H9 (cell line): ENCODE results near the gene DELE1. TPM values are rescaled to one million over a fixed set of nuclear protein-coding genes. Genes with fewer than 3 reads are reported as not detected.

Experiments
- DNase-seq: peaks from one replicate; pipeline ENCODE4 v3.0.0-alpha.2; 2017
- H2AFZ ChIP-seq: one replicate; pipeline ENCODE4 v1.6.1; 2013; ENCODE audit warnings: mild to moderate bottlenecking, low read length, control low read depth, moderate library complexity
- H2AK5ac ChIP-seq: 2 replicates; pipeline ENCODE4 v1.6.1; 2013; ENCODE audit warnings: low read length, control low read depth, mixed read lengths; ENCODE audit not compliant: insufficient read length
- H2BK120ac ChIP-seq: one replicate; pipeline ENCODE4 v1.6.1; 2013; ENCODE audit warnings: low read depth, mild to moderate bottlenecking, low read length, control low read depth, inconsistent platforms; ENCODE audit not compliant: poor library complexity, severe bottlenecking
- H2BK12ac ChIP-seq: 2 replicates; pipeline ENCODE4 v1.6.1; 2013; ENCODE audit warnings: low read length, control low read depth, mixed read lengths, low read depth; ENCODE audit not compliant: insufficient read length
- H2BK15ac ChIP-seq: 2 replicates; pipeline ENCODE4 v1.6.1; 2013; ENCODE audit warnings: low read depth, low read length, control low read depth
- H2BK20ac ChIP-seq: one replicate; pipeline ENCODE4 v1.6.1; 2013; ENCODE audit warnings: low read depth, mild to moderate bottlenecking, low read length, control low read depth, inconsistent platforms; ENCODE audit not compliant: poor library complexity, severe bottlenecking
- H2BK5ac ChIP-seq: 2 replicates; pipeline ENCODE4 v1.6.1; 2013; ENCODE audit warnings: low read length, control low read depth, mixed read lengths; ENCODE audit not compliant: insufficient read length
- H3K14ac ChIP-seq: 2 replicates; pipeline ENCODE4 v1.6.1; 2013; ENCODE audit warnings: low read length, control low read depth; ENCODE audit not compliant: insufficient read depth
- H3K18ac ChIP-seq: 2 replicates; pipeline ENCODE4 v1.6.1; 2013; ENCODE audit warnings: low read depth, mild to moderate bottlenecking, mixed read lengths, low read length, control low read depth; ENCODE audit not compliant: insufficient read length
- H3K23ac ChIP-seq: 2 replicates; pipeline ENCODE4 v1.6.1; 2013; ENCODE audit warnings: low read length, control low read depth, mixed read lengths, low read depth; ENCODE audit not compliant: insufficient read length
- H3K23me2 ChIP-seq: 2 replicates; pipeline ENCODE4 v1.6.1; 2013; ENCODE audit warnings: low read depth, mild to moderate bottlenecking, mixed read lengths, low read length, control low read depth; ENCODE audit not compliant: insufficient read length, poor library complexity, severe bottlenecking
- H3K27ac ChIP-seq: 2 replicates; pipeline ENCODE4 v1.5.1; 2013; ENCODE audit warnings: low read length, control low read depth, mixed read lengths, low read depth; ENCODE audit not compliant: insufficient read length
- H3K27me3 ChIP-seq: 2 replicates; pipeline ENCODE4 v1.6.1; 2013; ENCODE audit warnings: low read length, control low read depth, inconsistent platforms; ENCODE audit not compliant: insufficient read depth
- H3K4ac ChIP-seq: 2 replicates; pipeline ENCODE4 v1.6.1; 2013; ENCODE audit warnings: low read depth, mild to moderate bottlenecking, control low read depth, inconsistent platforms, low read length, moderate library complexity
- H3K4me1 ChIP-seq: 2 replicates; pipeline ENCODE4 v1.6.1; 2013; ENCODE audit warnings: low read length, control low read depth, inconsistent platforms; ENCODE audit not compliant: insufficient read depth
- H3K4me2 ChIP-seq: 2 replicates; pipeline ENCODE4 v1.6.1; 2013; ENCODE audit warnings: low read length, control low read depth, mixed read lengths; ENCODE audit not compliant: insufficient read length, insufficient read depth
- H3K56ac ChIP-seq: 2 replicates; pipeline ENCODE4 v1.6.1; 2013; ENCODE audit warnings: low read depth, mild to moderate bottlenecking, mixed read lengths, low read length, control low read depth; ENCODE audit not compliant: insufficient read length
- H3K79me1 ChIP-seq: 2 replicates; pipeline ENCODE4 v1.6.1; 2013; ENCODE audit warnings: low read depth, mild to moderate bottlenecking, moderate library complexity, low read length, control low read depth, inconsistent platforms; ENCODE audit not compliant: insufficient read depth, poor library complexity, severe bottlenecking
- H3K79me2 ChIP-seq: 2 replicates; pipeline ENCODE4 v1.6.1; 2013; ENCODE audit warnings: low read length, control low read depth, inconsistent platforms; ENCODE audit not compliant: insufficient read depth
- H3K9ac ChIP-seq: 2 replicates; pipeline ENCODE4 v1.6.1; 2013; ENCODE audit warnings: low read length, control low read depth, mixed read lengths; ENCODE audit not compliant: insufficient read length; ENCODE audit errors: extremely low read depth
- H3K9me3 ChIP-seq: one replicate; pipeline ENCODE4 v1.6.1; 2013; ENCODE audit warnings: low read depth, low read length, inconsistent platforms; ENCODE audit not compliant: control insufficient read depth
- H3T11ph ChIP-seq: one replicate; pipeline ENCODE4 v1.6.1; 2013; ENCODE audit warnings: mild to moderate bottlenecking, low read length, control low read depth, inconsistent platforms
- H4K20me1 ChIP-seq: one replicate; pipeline ENCODE4 v1.6.1; 2013; ENCODE audit not compliant: control insufficient read depth, insufficient read length, insufficient read depth
- H4K5ac ChIP-seq: 2 replicates; pipeline ENCODE4 v1.6.1; 2013; ENCODE audit warnings: low read depth, mild to moderate bottlenecking, mixed read lengths, low read length, control low read depth; ENCODE audit not compliant: insufficient read length
- H4K8ac ChIP-seq: replicated peaks from 2 replicates; pipeline ENCODE4 v1.6.1; 2013; ENCODE audit warnings: low read length, control low read depth, mixed read lengths, low read depth; ENCODE audit not compliant: insufficient read length
- H4K91ac ChIP-seq: 2 replicates; pipeline ENCODE4 v1.6.1; 2013; ENCODE audit warnings: low read depth, mild to moderate bottlenecking, moderate library complexity, mixed read lengths, low read length, control low read depth; ENCODE audit not compliant: insufficient read length
- H3K27ac Mint-ChIP-seq, 3 experiments: 2 replicates in 2 of 3; 3 replicates in 1 of 3; pipeline ENCODE4 v1.8.0; 2020 to 2021; ENCODE audit warnings: mixed read lengths in 3 of 3, mild to moderate bottlenecking in 1 of 3, moderate library complexity in 1 of 3
- H3K27me3 Mint-ChIP-seq: 2 replicates; pipeline ENCODE4 v1.8.0; 2021; ENCODE audit warnings: low read depth, mild to moderate bottlenecking, moderate library complexity, mixed read lengths
- H3K36me3 Mint-ChIP-seq, 3 experiments: 2 replicates in 2 of 3; 3 replicates in 1 of 3; pipeline ENCODE4 v1.8.0; 2020 to 2021; ENCODE audit warnings: low read depth in 3 of 3, mixed read lengths in 3 of 3; ENCODE audit not compliant: insufficient read depth in 1 of 3
- H3K4me1 Mint-ChIP-seq, 2 experiments: 2 replicates each; pipeline ENCODE4 v1.8.0; 2020; ENCODE audit warnings: mixed read lengths in 2 of 2
- H3K4me3 Mint-ChIP-seq, 2 experiments: 2 replicates in 1 of 2; 3 replicates in 1 of 2; pipeline ENCODE4 v1.8.0; 2020 to 2021; ENCODE audit warnings: mild to moderate bottlenecking in 2 of 2, mixed read lengths in 2 of 2, moderate library complexity in 1 of 2
- H3K9me3 Mint-ChIP-seq, 2 experiments: 2 replicates in 1 of 2; 3 replicates in 1 of 2; pipeline ENCODE4 v1.8.0; 2020; ENCODE audit warnings: mild to moderate bottlenecking in 2 of 2, mixed read lengths in 2 of 2, moderate library complexity in 1 of 2
- CTCF ChIP-seq: fragments of 200-600 bp; sonication (generic); conservative IDR thresholded peaks from 3 replicates; pipeline ENCODE4 v1.8.0; 2021; ENCODE audit warnings: antibody characterized with exemption, mild to moderate bottlenecking
- WGBS: extraction: QIAGEN DNeasy Blood & Tissue Kit; methylation state at CpG from one replicate; pipeline ENCODE4 v1.1.7; 2013; ENCODE audit warnings: missing lambda C conversion rate, low lambda C conversion rate, mixed read lengths; ENCODE audit not compliant: insufficient read length; ENCODE audit errors: extremely low coverage; 5-methylcytosine and 5-hydroxymethylcytosine counted together
- total RNA-seq: library from RNA; stranded (reverse); gene quantifications from 2 replicates; pipeline ENCODE4 v1.2.1, GENCODE V29; 2021

DELE1 gene
- total RNA-seq, 1 experiment from 2014 or later: 75.3 TPM

GRCh38 chr5:141940695-141941271 lies 17.1 kb downstream of the DELE1 start:
- Histone ChIP-seq H2BK12ac (no peak overlapping the region), H4K91ac (no peak overlapping the region), H3K79me2 (no peaks in the 10 kb centered on the region), H3K14ac (no peak overlapping the region; the same call in 1 of the 2 replicates), H3K9me3 (no peaks in the 10 kb centered on the region), H4K5ac (no peak overlapping the region), H4K8ac (no peak overlapping the region), H3K56ac (no peak overlapping the region), H3K9ac (no peak overlapping the region), H3K4me1 (no peaks in the 10 kb centered on the region), H3K23ac (no peak overlapping the region), H3K4me2 (no peak overlapping the region), H2AFZ (no peak overlapping the region), H2AK5ac (no peak overlapping the region), H3K23me2 (no peaks in the 10 kb centered on the region), H3K27me3 (no peaks in the 10 kb centered on the region), H2BK5ac (no peak overlapping the region), H2BK20ac (no peak overlapping the region), H3K27ac (no peak overlapping the region), H3T11ph (no peak overlapping the region), H3K18ac (no peak overlapping the region), H2BK120ac (no peak overlapping the region), H3K4ac (no peak overlapping the region), H2BK15ac (no peak overlapping the region), H4K20me1 (peaks cover 2% of the 10 kb centered on the region), H3K79me1 (no peaks in the 10 kb centered on the region)
- H3K27me3 Mint-ChIP-seq: peaks cover 9% of the 10 kb centered on the region
- no CpG with 5 or more reads among the region's 6 CpGs for WGBS
- H3K36me3 Mint-ChIP-seq: peaks cover 3 to 32% (median 25%) of the 10 kb centered on the region in 3 experiments; a peak in 6 of 7 replicates
- peak overlapping the region in 2 of 3 experiments; percentile 24 to 71; a peak in 4 of 7 replicates for H3K27ac Mint-ChIP-seq
- H3K9me3 Mint-ChIP-seq: no peaks in the 10 kb centered on the region
- no peak for DNase-seq
- H3K4me3 Mint-ChIP-seq: no peak overlapping the region
- peaks cover 14 to 15% of the 10 kb centered on the region in 2 experiments for H3K4me1 Mint-ChIP-seq
- no peak for TF ChIP-seq CTCF
